ENCODE measurements around the gene CWC15. TPM values are rescaled to one million over a fixed set of nuclear protein-coding genes. Genes with fewer than 3 reads are reported as not detected.

The CWC15 gene
- polyA plus RNA-seq, 1 donor (not counting 4 experiments of a cell fraction or from before 2014, with no cell fraction given), result 56.3 TPM

DNA sequence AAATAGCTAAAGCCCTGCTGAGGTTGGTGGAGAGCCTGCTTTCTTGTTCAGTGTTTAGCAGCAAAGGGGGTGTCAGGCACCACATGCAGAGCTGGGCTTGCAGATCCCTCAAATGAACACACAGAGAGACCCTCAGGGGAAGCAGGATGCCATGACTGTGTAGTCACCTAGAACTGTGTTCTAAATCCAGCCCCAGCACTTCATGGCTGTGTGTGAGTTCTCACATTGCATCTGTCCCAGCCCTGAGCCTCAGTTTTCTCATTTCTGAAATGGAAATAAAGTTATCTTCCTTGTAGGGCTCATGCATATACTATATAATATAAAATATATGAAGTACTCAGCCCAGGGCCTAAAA lies 47.1 kb downstream of the CWC15 start:
- dilution Hi-C loops (cut with MboI; ENCODE audit: extremely low pct_ligation_motif_present, low sequenced_read_pairs), result no loop called here
- DNase-seq (ENCODE audit: low read depth, low spot score) (no peak), FAIRE-seq (no peak)
- no peak overlapping the region for H3K9ac ChIP-seq (ENCODE audit: control insufficient read depth, extremely low read depth, insufficient read depth, low read length)
- H3K27ac ChIP-seq (ENCODE audit: control insufficient read depth, insufficient read depth, low read length), result no peak overlapping the region
- no peak overlapping the region for H2AFZ ChIP-seq (ENCODE audit: control insufficient read depth, low read length)
- H3K36me3 ChIP-seq (ENCODE audit: control insufficient read depth in 2 of 2, extremely low read depth in 1 of 2, insufficient read depth in 2 of 2, low read length in 2 of 2), result no peaks in the 10 kb centered on the region
- H3K4me1 ChIP-seq (ENCODE audit: control insufficient read depth, extremely low read depth, insufficient read depth, low read length), result no peaks in the 10 kb centered on the region
- H3K4me2 ChIP-seq (ENCODE audit: control insufficient read depth, extremely low read depth, insufficient read depth, low read depth, low read length), result no peak overlapping the region
- no peak for TF ChIP-seq EZH2 (IDR thresholded peaks at IDR 0.05; ENCODE audit: low read length)
- TF ChIP-seq, protein P1, sequence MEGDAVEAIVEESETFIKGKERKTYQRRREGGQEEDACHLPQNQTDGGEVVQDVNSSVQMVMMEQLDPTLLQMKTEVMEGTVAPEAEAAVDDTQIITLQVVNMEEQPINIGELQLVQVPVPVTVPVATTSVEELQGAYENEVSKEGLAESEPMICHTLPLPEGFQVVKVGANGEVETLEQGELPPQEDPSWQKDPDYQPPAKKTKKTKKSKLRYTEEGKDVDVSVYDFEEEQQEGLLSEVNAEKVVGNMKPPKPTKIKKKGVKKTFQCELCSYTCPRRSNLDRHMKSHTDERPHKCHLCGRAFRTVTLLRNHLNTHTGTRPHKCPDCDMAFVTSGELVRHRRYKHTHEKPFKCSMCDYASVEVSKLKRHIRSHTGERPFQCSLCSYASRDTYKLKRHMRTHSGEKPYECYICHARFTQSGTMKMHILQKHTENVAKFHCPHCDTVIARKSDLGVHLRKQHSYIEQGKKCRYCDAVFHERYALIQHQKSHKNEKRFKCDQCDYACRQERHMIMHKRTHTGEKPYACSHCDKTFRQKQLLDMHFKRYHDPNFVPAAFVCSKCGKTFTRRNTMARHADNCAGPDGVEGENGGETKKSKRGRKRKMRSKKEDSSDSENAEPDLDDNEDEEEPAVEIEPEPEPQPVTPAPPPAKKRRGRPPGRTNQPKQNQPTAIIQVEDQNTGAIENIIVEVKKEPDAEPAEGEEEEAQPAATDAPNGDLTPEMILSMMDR (optimal IDR thresholded peaks at IDR 0.05 in 1 of 3, IDR thresholded peaks at IDR 0.05 in 1 of 3, conservative IDR thresholded peaks at IDR 0.05 in 1 of 3; ENCODE audit: extremely low read depth in 1 of 3, insufficient read depth in 2 of 3, low read length in 3 of 3), result no peak
- H4K20me1 ChIP-seq (ENCODE audit: control insufficient read depth, extremely low read depth, insufficient read depth, low read length), result no peaks in the 10 kb centered on the region
- H3K9me1 ChIP-seq (ENCODE audit: control insufficient read depth, extremely low read depth, insufficient read depth, low read length), result no peaks in the 10 kb centered on the region
- no peaks in the 10 kb centered on the region for H3K79me2 ChIP-seq (ENCODE audit: control insufficient read depth, insufficient read depth, low read length)
- H3K9me3 ChIP-seq (ENCODE audit: control insufficient read depth, low read depth, low read length), result no peaks in the 10 kb centered on the region
- no peaks in the 10 kb centered on the region for H3K27me3 ChIP-seq (ENCODE audit: control insufficient read depth, extremely low read depth, insufficient read depth, low read length)
- no peak overlapping the region for H3K4me3 ChIP-seq (ENCODE audit: control insufficient read depth in 2 of 3, extremely low read depth in 1 of 3, insufficient read depth in 2 of 3, low read depth in 1 of 3, low read length in 3 of 3)

- Histone ChIP-seq H3K9ac (ENCODE audit: control insufficient read depth, extremely low read depth, insufficient read depth, low read length) (no peak overlapping the region), H3K4me1 (ENCODE audit: control insufficient read depth, extremely low read depth, insufficient read depth, low read length) (no peaks in the 10 kb centered on the region), H3K27ac (ENCODE audit: control insufficient read depth, insufficient read depth, low read length) (no peak overlapping the region), H4K20me1 (ENCODE audit: control insufficient read depth, extremely low read depth, insufficient read depth, low read length) (no peaks in the 10 kb centered on the region), H3K27me3 (ENCODE audit: control insufficient read depth, extremely low read depth, insufficient read depth, low read length) (no peaks in the 10 kb centered on the region), H3K36me3 (ENCODE audit: control insufficient read depth in 2 of 2, extremely low read depth in 1 of 2, insufficient read depth in 2 of 2, low read length in 2 of 2) (no peaks in the 10 kb centered on the region), H3K9me3 (ENCODE audit: control insufficient read depth, low read depth, low read length) (no peaks in the 10 kb centered on the region), H2AFZ (ENCODE audit: control insufficient read depth, low read length) (no peak overlapping the region), H3K4me3 (ENCODE audit: control insufficient read depth in 2 of 3, extremely low read depth in 1 of 3, insufficient read depth in 2 of 3, low read depth in 1 of 3, low read length in 3 of 3) (no peak overlapping the region), H3K9me1 (ENCODE audit: control insufficient read depth, extremely low read depth, insufficient read depth, low read length) (no peaks in the 10 kb centered on the region), H3K79me2 (ENCODE audit: control insufficient read depth, insufficient read depth, low read length) (no peaks in the 10 kb centered on the region), H3K4me2 (ENCODE audit: control insufficient read depth, extremely low read depth, insufficient read depth, low read depth, low read length) (no peak overlapping the region)
- dilution Hi-C loops (cut with MboI; ENCODE audit: extremely low pct_ligation_motif_present, low sequenced_read_pairs), result no loop called here
- TF ChIP-seq, protein P1 (optimal IDR thresholded peaks at IDR 0.05 in 1 of 3, IDR thresholded peaks at IDR 0.05 in 1 of 3, conservative IDR thresholded peaks at IDR 0.05 in 1 of 3; ENCODE audit: extremely low read depth in 1 of 3, insufficient read depth in 2 of 3, low read length in 3 of 3), result no peak
- no peak for TF ChIP-seq EZH2 (IDR thresholded peaks at IDR 0.05; ENCODE audit: low read length)
- FAIRE-seq (no peak), DNase-seq (ENCODE audit: low read depth, low spot score) (no peak)
Measured at GRCh38 chr11:94925422-94926270, 47.7 kb downstream of the CWC15 start.
